Mucosa of stomach (tissue), 1 donor: ENCODE data around the gene ATXN7L2.
A peak's percentile ranks its signal among the peaks of the same experiment; 100 is the strongest.

Experiments used
- H3K27me3 ChIP-seq: one replicate; pipeline ENCODE4 v1.7.0; 2013; ENCODE audit warnings: mild to moderate bottlenecking, low read length; ENCODE audit not compliant: control insufficient read depth, insufficient read depth
- H3K36me3 ChIP-seq: one replicate; pipeline ENCODE4 v1.7.0; 2013; ENCODE audit warnings: low read length; ENCODE audit not compliant: control insufficient read depth, insufficient read depth
- H3K4me1 ChIP-seq: one replicate; pipeline ENCODE4 v1.7.0; 2013; ENCODE audit warnings: mild to moderate bottlenecking, low read length; ENCODE audit not compliant: control insufficient read depth, insufficient read depth
- H3K4me3 ChIP-seq: one replicate; pipeline ENCODE4 v1.7.0; 2013; ENCODE audit warnings: low read length
- H3K9ac ChIP-seq: one replicate; pipeline ENCODE4 v1.7.0; 2013; ENCODE audit warnings: mild to moderate bottlenecking, low read length, moderate library complexity
- H3K9me3 ChIP-seq: one replicate; pipeline ENCODE4 v1.7.0; 2013; ENCODE audit warnings: mild to moderate bottlenecking, low read length, moderate library complexity; ENCODE audit not compliant: control insufficient read depth
- donor health status: Pancreatic carcinoma.

Gene ATXN7L2

DNA sequence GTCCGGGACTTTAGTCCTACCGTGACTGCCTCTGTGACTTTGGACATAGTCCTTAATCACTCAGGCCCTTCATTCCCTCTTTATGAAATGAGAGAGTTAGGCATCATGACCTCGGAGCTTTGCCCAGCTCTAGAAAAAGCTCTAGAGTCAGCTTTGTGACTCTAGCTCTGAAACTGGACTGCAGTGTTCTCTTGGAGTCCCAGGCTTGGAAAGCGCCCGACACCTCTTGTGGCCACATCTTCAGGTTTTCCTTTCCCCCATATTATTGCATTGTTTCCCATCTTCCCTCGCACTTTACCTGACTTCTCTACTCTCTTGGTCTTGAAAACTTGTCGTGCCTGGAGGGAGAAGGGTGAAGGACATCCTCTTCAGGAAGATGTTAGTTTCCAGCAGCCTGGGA is 38.3 kb downstream of the ATXN7L2 start:
- Histone ChIP-seq H3K4me1 (peaks cover 1% of the 10 kb centered on the region), H3K9ac (no peak overlapping the region), H3K36me3 (no peaks in the 10 kb centered on the region), H3K9me3 (no peaks in the 10 kb centered on the region), H3K4me3 (no peak overlapping the region), H3K27me3 (peaks cover 3% of the 10 kb centered on the region)

DNA sequence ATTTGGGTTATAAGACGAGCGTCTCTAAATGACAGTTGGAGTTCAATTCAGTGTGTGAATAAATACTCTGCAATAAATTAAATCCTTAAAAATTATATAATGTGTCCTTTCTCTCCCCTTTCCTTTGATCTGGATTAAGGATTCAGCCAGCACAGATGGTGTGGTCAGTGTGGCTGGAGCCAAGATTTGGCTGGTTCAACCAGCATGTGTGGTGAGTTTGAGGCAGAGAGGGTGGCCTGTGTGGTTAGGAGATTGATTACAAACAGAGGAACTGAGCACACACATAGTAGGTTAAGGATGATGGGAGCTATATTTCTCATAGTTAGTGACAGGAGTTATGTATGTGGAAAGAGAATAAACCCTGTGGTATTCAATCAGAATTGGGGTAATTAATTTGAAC is 40.0 kb downstream of the ATXN7L2 start:
- Histone ChIP-seq H3K27me3 (peaks cover 3% of the 10 kb centered on the region), H3K9ac (no peak overlapping the region), H3K36me3 (no peaks in the 10 kb centered on the region), H3K4me1 (no peaks in the 10 kb centered on the region), H3K9me3 (no peaks in the 10 kb centered on the region), H3K4me3 (no peak overlapping the region)

DNA sequence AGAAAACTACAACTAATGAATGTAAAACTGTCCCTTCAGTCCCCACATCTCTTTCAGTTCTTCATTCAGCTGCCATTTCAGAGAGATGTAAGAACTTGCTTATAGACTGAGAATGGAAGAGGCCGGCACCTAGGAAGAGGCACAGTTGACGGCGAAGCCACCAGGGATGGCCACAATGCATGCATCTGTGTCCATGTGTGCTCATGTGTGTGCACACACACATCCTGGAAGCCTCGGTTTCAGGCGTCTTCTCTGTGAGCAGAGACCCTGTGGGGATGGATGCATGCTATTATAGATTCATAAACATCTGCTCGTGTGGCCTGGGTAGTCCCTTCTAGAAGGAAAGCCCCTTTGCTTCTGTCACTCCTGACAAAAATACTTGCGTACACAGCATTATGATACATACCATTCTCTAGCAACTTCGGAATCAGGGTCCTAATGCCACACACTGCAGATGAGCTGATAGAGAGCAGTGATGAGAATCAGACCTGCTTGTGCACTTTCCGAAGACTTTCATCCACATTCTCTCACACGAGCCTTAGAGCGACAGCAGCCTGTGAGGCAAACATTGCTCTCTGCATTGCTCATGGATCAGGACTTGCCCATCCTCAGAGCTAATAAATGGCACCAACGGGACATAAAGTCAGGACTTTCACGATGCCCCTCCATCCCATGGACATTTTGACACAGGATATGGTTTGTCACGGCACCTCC is 43.5 kb downstream of the ATXN7L2 start:
- no peak overlapping the region for H3K9ac ChIP-seq
- H3K4me1 ChIP-seq = peaks cover under 1% of the 10 kb centered on the region
- H3K4me3 ChIP-seq = no peak overlapping the region
- H3K9me3 ChIP-seq = no peaks in the 10 kb centered on the region
- H3K27me3 ChIP-seq = no peaks in the 10 kb centered on the region
- H3K36me3 ChIP-seq = no peaks in the 10 kb centered on the region

DNA sequence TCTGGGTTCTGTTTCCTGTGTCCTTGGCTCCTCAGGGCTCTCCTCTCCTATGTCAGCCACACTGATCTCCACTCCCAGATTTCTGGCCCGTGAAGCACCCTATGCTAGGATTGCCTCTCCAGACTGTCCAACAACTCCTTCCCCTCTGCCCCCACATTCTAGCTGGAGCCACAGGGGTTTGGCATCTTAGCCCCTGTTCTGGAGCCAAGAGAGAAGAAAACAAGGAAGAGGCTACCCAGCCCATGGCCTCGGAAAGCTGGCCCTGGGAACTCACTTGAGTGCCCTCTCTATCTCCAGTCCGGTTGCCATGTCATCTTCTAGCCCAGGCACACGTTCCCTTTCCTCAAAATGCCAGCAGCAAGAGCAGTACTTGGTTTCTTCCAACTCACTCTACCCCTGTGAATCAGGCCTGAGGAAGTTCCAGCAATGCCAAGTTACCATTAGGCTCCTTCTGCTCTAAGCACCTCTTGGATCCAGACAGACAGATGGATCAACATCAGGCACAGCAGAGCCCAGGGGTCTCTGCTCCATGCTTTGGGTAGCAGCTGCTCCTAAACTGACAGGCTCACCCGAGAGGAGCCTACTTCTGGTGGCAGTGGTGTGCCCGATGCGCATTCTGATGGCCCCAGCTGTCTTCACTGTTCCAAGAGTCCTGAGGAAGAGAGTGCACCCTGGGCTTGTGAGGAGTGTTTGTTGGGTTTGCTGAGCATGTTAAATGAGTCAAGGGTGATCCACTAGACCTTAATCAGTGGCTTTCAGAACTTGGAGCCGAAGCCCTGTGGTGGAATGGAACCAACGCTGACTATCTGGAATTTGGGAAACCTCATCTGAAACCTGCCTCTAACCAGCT is 44.4 kb downstream of the ATXN7L2 start:
- no peak overlapping the region for H3K4me3 ChIP-seq
- no peak overlapping the region for H3K9ac ChIP-seq
- peaks cover 6% of the 10 kb centered on the region for H3K4me1 ChIP-seq
- no peaks in the 10 kb centered on the region for H3K9me3 ChIP-seq
- H3K36me3 ChIP-seq = no peaks in the 10 kb centered on the region
- no peaks in the 10 kb centered on the region for H3K27me3 ChIP-seq

DNA sequence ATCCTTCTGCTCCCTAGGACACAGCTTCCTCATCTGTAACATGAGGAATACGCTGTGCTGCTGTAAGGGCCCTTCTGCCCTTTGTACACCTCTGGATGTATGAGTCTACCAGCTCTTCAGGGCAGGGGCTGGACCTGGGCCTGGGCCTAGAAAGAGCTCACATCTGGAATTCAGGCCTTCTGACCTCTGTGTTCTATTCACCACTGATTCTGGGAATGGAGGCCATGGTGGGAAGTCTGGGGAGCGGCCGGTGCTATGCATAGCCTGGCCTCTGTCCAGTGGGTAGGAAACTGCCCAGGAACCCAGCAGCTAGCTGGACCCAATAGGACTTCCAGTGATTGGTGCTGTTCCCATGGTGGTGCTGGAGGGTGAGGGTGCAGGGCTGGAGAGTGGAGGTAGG is 45.0 kb downstream of the ATXN7L2 start:
- Histone ChIP-seq H3K36me3 (no peaks in the 10 kb centered on the region), H3K27me3 (no peaks in the 10 kb centered on the region), H3K4me3 (no peak overlapping the region), H3K9me3 (no peaks in the 10 kb centered on the region), H3K9ac (no peak overlapping the region), H3K4me1 (peaks cover 6% of the 10 kb centered on the region)

DNA sequence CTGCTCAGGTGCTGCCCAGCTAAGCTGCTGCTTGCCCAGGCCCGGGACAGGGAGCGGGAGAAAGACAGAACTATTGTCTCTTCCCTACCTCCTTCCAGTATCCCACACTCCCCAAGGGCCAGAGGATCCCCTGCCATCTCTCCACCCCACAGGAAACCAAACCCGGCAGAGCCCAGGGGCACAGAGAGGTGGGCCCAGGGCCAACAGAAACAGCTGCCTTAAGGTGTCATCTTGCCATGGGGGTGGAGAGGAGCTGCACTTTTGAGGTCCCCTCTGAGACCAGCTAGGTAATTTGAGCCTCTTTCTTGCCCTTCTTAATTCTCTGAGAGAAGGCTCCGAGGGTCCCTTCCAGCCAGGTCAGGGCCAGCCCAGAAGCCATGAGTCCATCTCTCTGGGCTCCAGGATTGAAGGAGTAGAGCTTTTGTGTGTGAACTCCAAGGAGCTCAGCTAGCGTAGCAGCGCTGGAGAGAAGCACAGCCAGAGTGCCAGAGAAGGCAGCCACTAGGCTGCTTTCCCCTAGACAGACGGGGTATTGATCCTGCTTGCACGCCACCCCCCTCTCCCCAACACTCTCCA is 46.3 kb downstream of the ATXN7L2 start:
- H3K27me3 ChIP-seq = no peaks in the 10 kb centered on the region
- H3K36me3 ChIP-seq = no peaks in the 10 kb centered on the region
- no peak overlapping the region for H3K4me3 ChIP-seq
- no peaks in the 10 kb centered on the region for H3K9me3 ChIP-seq
- H3K4me1 ChIP-seq = peaks cover 6% of the 10 kb centered on the region
- no peak overlapping the region for H3K9ac ChIP-seq

DNA sequence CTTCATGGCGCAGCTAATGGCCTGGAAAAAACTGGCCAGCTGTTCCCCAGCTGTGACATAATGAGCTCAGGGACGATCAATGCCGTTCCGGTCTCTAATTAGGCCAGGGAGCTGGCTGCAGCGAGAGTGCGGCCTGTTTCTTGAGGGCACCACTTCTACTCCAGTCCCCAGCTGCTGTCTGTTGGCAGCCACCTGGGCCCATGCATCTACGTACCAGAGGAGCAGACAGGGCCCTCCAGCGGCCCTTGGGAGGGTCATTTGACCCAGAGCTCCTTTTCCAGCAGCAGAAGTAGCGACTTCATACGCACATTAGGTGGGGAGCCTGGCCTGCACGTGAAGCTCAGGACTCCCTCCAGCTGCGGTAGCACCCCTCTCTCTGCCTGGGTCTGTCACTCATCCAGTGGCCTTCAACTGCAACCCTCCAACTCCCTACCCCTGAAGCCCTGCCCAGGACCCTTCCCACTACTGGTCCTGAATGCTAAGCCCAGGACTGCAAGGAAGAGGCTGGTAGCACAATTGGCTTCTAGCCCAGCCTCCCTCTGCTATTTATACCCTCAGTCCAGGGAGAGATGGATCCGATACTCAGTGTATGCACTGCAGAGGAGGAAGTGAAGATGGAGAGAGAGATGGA is 46.9 kb downstream of the ATXN7L2 start:
- H3K4me3 ChIP-seq = no peak overlapping the region
- no peaks in the 10 kb centered on the region for H3K9me3 ChIP-seq
- H3K27me3 ChIP-seq = no peaks in the 10 kb centered on the region
- no peak overlapping the region for H3K9ac ChIP-seq
- peaks cover 6% of the 10 kb centered on the region for H3K4me1 ChIP-seq
- H3K36me3 ChIP-seq = no peaks in the 10 kb centered on the region

DNA sequence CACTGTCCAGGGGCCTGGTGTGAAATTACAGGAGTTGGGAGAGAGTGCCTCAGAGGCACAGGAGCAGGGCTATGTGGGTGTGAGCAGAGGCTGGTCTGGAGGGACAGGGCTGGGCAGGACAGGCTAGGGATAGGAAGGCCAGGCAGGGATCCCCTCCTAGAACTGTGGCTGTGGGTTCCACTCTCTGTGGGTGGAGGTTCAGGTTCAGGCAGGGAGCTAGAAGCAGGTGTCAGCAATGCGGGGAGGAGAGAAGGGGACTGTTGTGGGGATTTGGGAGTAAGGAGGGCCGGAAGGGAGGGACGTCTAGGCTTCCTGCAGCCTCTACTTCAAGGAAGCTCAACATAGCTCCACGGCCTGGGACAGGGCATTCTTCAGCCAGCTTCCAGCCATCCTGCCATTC is 47.7 kb downstream of the ATXN7L2 start:
- H3K27me3 ChIP-seq = no peaks in the 10 kb centered on the region
- no peaks in the 10 kb centered on the region for H3K36me3 ChIP-seq
- no peaks in the 10 kb centered on the region for H3K9me3 ChIP-seq
- no peak overlapping the region for H3K9ac ChIP-seq
- H3K4me3 ChIP-seq = no peak overlapping the region
- peaks cover 6% of the 10 kb centered on the region for H3K4me1 ChIP-seq

DNA sequence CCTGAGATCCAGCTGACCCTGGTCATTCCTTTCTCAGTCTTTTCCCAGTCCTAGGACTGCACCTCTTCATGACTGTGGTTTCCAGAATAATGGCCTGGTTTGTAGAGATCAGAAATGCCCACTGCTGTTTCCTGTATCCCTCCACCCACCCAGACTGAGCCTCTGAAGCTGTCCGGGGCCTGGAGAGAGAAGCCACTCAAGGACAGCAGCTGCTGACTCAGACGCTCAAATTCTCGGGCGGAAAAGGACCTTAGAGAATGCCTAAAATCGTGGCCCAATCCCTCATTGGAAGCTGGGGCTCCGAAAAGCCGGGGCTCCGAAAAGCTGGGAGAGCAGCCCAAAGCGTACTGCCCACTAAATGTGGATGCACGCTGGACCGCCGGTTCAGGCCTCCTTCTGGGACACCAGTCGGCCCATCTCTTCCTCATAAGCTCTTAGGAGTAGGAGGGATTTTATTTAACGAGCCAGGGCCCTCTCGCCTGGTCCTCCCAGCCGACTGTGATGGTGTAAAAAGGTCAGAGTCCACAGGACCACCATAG is 48.2 kb downstream of the ATXN7L2 start:
- Histone ChIP-seq H3K36me3 (no peaks in the 10 kb centered on the region), H3K4me3 (no peak overlapping the region), H3K4me1 (peaks cover 6% of the 10 kb centered on the region), H3K9me3 (no peaks in the 10 kb centered on the region), H3K27me3 (no peaks in the 10 kb centered on the region), H3K9ac (no peak overlapping the region)

DNA sequence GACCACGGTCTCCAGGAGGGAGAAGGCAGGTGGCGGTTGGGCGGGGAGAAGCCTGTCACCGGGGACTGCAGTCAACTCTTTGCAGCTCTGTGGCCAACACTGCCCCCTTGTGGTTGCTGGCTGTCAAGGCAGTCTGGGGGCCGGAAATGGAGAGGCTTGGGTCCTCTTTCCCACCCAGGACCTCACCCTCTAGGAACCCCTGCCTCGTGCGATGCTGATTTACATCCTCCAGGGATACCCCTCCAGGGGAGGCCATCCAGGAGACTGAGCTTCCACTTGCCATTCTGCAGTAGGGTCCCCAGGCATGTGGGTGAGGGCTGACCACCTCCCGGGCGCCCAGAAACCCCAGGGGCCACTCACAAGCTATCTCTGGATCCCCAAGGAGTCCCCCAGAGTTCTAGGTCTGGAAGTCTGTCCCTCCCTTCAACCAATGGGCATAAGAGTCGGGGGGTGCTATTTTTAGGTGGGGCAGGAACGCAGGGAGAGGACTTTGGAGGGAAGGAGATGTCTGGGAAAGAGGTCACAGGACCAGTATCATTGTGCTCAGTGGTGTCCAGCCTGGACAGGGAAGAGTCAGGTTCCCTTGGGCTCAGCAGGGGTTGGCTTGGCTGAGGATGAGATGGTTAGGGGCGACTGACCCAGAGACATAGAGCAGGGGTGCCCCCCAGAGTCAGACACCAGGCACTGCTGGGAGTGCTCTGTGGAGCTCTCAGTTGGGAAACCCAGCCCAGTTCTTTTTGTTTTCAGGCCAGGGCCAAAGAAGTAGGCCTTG is 48.8 kb downstream of the ATXN7L2 start:
- H3K9ac ChIP-seq = peak overlapping the region; percentile 51
- H3K36me3 ChIP-seq = no peaks in the 10 kb centered on the region
- no peak overlapping the region for H3K4me3 ChIP-seq
- H3K27me3 ChIP-seq = no peaks in the 10 kb centered on the region
- peaks cover 6% of the 10 kb centered on the region for H3K4me1 ChIP-seq
- H3K9me3 ChIP-seq = no peaks in the 10 kb centered on the region

DNA sequence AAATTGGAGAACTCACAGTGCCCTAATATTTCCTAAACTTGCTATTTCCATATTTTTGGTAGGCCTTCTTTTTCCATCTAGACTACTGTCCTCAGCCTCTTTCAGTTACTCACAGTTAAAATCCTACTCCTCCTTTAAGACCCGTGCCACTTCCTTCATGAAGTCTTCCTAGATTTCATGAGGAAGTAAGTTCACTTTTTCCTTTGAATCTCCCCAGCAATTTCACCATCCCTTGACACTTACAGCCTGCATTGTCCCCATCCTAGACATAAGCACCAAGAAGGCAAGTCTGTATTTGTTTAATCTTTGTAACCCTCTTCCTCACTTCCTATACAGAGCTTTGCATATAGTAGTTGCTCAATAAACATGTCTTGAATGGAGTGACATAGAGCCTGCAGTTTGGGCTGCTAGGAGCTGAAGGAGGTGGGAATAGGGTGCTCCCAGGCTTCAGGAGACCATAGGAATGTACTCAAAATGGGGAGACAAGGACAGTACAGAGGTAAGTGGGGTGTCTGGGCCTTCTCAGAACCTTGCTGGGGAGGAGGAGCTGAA is 50.7 kb downstream of the ATXN7L2 start:
- Histone ChIP-seq H3K4me3 (no peak overlapping the region), H3K9ac (no peak overlapping the region), H3K9me3 (no peaks in the 10 kb centered on the region), H3K36me3 (no peaks in the 10 kb centered on the region), H3K4me1 (peaks cover 6% of the 10 kb centered on the region), H3K27me3 (no peaks in the 10 kb centered on the region)
